HepG2 (cell line): Measurements from ENCODE around the gene FBXO9. TPM values are rescaled to one million over a fixed set of nuclear protein-coding genes. Genes with fewer than 3 reads are reported as not detected.

Experiments used
- ADNP ChIP-seq: sonication (generic); formaldehyde crosslinking; IDR thresholded peaks from 2 replicates; pipeline ENCODE4 v1.4.0; 2020; ENCODE audit warnings: missing genetic modification reagents
- ATF6 ChIP-seq: sonication (generic); formaldehyde crosslinking; conservative IDR thresholded peaks from 2 replicates; pipeline ENCODE4 v1.4.0; 2020; ENCODE audit warnings: missing genetic modification reagents
- DBP ChIP-seq: sonication (generic); formaldehyde crosslinking; IDR thresholded peaks from 2 replicates; pipeline ENCODE4 v1.4.0; 2020; ENCODE audit warnings: missing genetic modification reagents; ENCODE audit errors: not compliant biosample characterization
- FOXK1 ChIP-seq: sonication (generic); formaldehyde crosslinking; IDR thresholded peaks from 2 replicates; pipeline ENCODE4 v1.4.0; 2020; ENCODE audit warnings: low read depth, missing genetic modification reagents, borderline replicate concordance
- SOX13 ChIP-seq, 3 experiments: fragments of 450-650 bp in 1 of 3; sonication (generic) in 1 of 3; formaldehyde crosslinking in 1 of 3; IDR thresholded peaks in 2 of 3; conservative IDR thresholded peaks in 1 of 3; 2 replicates each; pipeline versions ENCODE4 v1.5.0 to v1.6.1; 2016 to 2020; ENCODE audit warnings: antibody characterized with exemption in 1 of 3, mild to moderate bottlenecking in 1 of 3, missing compliant biosample characterization in 1 of 3, missing genetic modification reagents in 1 of 3, moderate library complexity in 1 of 3
- ZIK1 ChIP-seq: sonication (generic); formaldehyde crosslinking; IDR thresholded peaks from 2 replicates; pipeline ENCODE4 v1.5.0; 2020; ENCODE audit warnings: mild to moderate bottlenecking, low read depth, missing genetic modification reagents, borderline replicate concordance
- ZNF251 ChIP-seq: sonication (generic); formaldehyde crosslinking; IDR thresholded peaks from 2 replicates; pipeline ENCODE4 v1.9.0; 2021; ENCODE audit warnings: mild to moderate bottlenecking, missing genetic modification reagents
- ZNF30 ChIP-seq: sonication (generic); formaldehyde crosslinking; IDR thresholded peaks from 2 replicates; pipeline ENCODE4 v1.5.0; 2020; ENCODE audit warnings: mild to moderate bottlenecking, missing genetic modification reagents
- ZNF629 ChIP-seq: sonication (generic); formaldehyde crosslinking; conservative IDR thresholded peaks from 2 replicates; pipeline ENCODE4 v1.5.0; 2020; ENCODE audit warnings: missing genetic modification reagents
- ZSCAN22 ChIP-seq: sonication (generic); formaldehyde crosslinking; IDR thresholded peaks from 2 replicates; pipeline ENCODE4 v1.4.0; 2020; ENCODE audit warnings: mild to moderate bottlenecking, missing genetic modification reagents
- polyA plus RNA-seq, 8 experiments: library from polyadenylated mRNA; depleted of rRNA in 3 of 8; stranded (reverse) in 7 of 8; unstranded in 1 of 8; fragments of >200 nt; fragmentation: Illumina TruSeq in 4 of 8; extraction: Trizol in 4 of 8; gene quantifications; 2 replicates each; pipeline versions ENCODE4 v1.2.1 to v1.2.3, GENCODE V29; 2011 to 2016; ENCODE audit warnings: low read depth in 4 of 8, missing spikeins in 1 of 8, mixed read lengths in 1 of 8; ENCODE audit not compliant: insufficient read depth in 1 of 8
- total RNA-seq, 5 experiments: library from RNA; depleted of rRNA; stranded (reverse); fragments of >200 nt; fragmentation: Illumina TruSeq; extraction: Trizol; gene quantifications; 2 replicates each; pipeline ENCODE4 v1.2.3, GENCODE V29; 2016; ENCODE audit warnings: low read depth in 1 of 5
- TF ChIP-seq, protein P1 (sequence below): IDR thresholded peaks from 2 replicates; pipeline ENCODE4 v1.6.1; 2012; ENCODE audit warnings: low read length, improper control_type of control experiment
- TF ChIP-seq, protein P2 (sequence below): sonication (generic); formaldehyde crosslinking; IDR thresholded peaks from 2 replicates; pipeline ENCODE4 v1.4.0; 2020; ENCODE audit warnings: low read depth, missing genetic modification reagents

Gene FBXO9
- total and polyA plus RNA-seq, 2 of the 13 experiments (the other 11 are each of a cell fraction or from before 2014, with no cell fraction given) = 64.3 to 98.4 TPM

- TF ChIP-seq ZNF629 (CRISPR knock-in tag) (0 out of 2 replicates have a peak, but pooled peaks have one; percentile 37), FOXK1 (no peak), ZNF251 (CRISPR knock-in tag) (no peak), ZSCAN22 (CRISPR knock-in tag) (no peak), ZNF30 (CRISPR knock-in tag) (no peak), ATF6 (CRISPR knock-in tag) (no peak), ZIK1 (CRISPR knock-in tag) (no peak), SOX13 (IDR thresholded peaks at IDR 0.05) (no peak), SOX13 (CRISPR knock-in tag; conservative IDR thresholded peaks at IDR 0.05 in 1 of 2, IDR thresholded peaks at IDR 0.05 in 1 of 2) (peak in 1 of 2 experiments; percentile 87; a peak in 2 of 4 replicates), ADNP (CRISPR knock-in tag) (no peak), DBP (no peak)
- TF ChIP-seq, protein P1, sequence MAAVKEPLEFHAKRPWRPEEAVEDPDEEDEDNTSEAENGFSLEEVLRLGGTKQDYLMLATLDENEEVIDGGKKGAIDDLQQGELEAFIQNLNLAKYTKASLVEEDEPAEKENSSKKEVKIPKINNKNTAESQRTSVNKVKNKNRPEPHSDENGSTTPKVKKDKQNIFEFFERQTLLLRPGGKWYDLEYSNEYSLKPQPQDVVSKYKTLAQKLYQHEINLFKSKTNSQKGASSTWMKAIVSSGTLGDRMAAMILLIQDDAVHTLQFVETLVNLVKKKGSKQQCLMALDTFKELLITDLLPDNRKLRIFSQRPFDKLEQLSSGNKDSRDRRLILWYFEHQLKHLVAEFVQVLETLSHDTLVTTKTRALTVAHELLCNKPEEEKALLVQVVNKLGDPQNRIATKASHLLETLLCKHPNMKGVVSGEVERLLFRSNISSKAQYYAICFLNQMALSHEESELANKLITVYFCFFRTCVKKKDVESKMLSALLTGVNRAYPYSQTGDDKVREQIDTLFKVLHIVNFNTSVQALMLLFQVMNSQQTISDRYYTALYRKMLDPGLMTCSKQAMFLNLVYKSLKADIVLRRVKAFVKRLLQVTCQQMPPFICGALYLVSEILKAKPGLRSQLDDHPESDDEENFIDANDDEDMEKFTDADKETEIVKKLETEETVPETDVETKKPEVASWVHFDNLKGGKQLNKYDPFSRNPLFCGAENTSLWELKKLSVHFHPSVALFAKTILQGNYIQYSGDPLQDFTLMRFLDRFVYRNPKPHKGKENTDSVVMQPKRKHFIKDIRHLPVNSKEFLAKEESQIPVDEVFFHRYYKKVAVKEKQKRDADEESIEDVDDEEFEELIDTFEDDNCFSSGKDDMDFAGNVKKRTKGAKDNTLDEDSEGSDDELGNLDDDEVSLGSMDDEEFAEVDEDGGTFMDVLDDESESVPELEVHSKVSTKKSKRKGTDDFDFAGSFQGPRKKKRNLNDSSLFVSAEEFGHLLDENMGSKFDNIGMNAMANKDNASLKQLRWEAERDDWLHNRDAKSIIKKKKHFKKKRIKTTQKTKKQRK = no peak
- TF ChIP-seq, protein P2, sequence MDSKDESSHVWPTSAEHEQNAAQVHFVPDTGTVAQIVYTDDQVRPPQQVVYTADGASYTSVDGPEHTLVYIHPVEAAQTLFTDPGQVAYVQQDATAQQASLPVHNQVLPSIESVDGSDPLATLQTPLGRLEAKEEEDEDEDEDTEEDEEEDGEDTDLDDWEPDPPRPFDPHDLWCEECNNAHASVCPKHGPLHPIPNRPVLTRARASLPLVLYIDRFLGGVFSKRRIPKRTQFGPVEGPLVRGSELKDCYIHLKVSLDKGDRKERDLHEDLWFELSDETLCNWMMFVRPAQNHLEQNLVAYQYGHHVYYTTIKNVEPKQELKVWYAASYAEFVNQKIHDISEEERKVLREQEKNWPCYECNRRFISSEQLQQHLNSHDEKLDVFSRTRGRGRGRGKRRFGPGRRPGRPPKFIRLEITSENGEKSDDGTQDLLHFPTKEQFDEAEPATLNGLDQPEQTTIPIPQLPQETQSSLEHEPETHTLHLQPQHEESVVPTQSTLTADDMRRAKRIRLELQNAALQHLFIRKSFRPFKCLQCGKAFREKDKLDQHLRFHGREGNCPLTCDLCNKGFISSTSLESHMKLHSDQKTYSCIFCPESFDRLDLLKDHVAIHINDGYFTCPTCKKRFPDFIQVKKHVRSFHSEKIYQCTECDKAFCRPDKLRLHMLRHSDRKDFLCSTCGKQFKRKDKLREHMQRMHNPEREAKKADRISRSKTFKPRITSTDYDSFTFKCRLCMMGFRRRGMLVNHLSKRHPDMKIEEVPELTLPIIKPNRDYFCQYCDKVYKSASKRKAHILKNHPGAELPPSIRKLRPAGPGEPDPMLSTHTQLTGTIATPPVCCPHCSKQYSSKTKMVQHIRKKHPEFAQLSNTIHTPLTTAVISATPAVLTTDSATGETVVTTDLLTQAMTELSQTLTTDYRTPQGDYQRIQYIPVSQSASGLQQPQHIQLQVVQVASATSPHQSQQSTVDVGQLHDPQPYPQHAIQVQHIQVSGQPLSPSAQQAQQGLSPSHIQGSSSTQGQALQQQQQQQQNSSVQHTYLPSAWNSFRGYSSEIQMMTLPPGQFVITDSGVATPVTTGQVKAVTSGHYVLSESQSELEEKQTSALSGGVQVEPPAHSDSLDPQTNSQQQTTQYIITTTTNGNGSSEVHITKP (CRISPR knock-in tag) = peak; percentile 26; the same call in 1 of the 2 replicates
Measured at GRCh38 chr6:53113742-53114141, 48.5 kb downstream of the FBXO9 start (continued).
